HepG2 (cell line): Measurements from ENCODE around the gene ASTN2. TPM values are rescaled to one million over a fixed set of nuclear protein-coding genes. Genes with fewer than 3 reads are reported as not detected.

ENCODE experiments used
- ATAC-seq: fragments of 200-7000 bp; cut with Tn5 transposase; 3 replicates; pipeline ENCODE4 v1.9.1; 2020; ENCODE audit warnings: mild to moderate bottlenecking, moderate library complexity
- BruUV-seq: library from RNA; stranded (reverse); fragments of 400-500 nt; replicated peaks from 2 replicates; lab custom pipeline; 2021; lab: Mats Ljungman, UMichigan
- CTCF ChIA-PET: fragments of 300-600 bp; formaldehyde crosslinking; extraction: SDS; loops from one replicate; lab custom pipeline; 2021; ENCODE audit warnings: low total read pairs, inconsistent platforms, low intra/inter-chr PET ratio; lab: Yijun Ruan, JAX
- POLR2A ChIA-PET: fragments of 350-600 bp; sonication (Branson Sonifier 250); formaldehyde crosslinking; loops from one replicate; lab custom pipeline; 2020; ENCODE audit warnings: antibody characterized with exemption, inconsistent platforms; lab: Yijun Ruan, JAX
- DNase-seq: peaks from one replicate; pipeline ENCODE4 v3.0.0-alpha.2; 2015; ENCODE audit warnings: low spot score
- FAIRE-seq: peaks from 3 replicates; lab custom pipeline; 2011; peaks lifted over from hg19 to GRCh38; lab: Jason Lieb, UNC
- H2AFZ ChIP-seq: one replicate; pipeline ENCODE4 v1.6.1; 2011; ENCODE audit warnings: low read length, inconsistent platforms
- H3K27ac ChIP-seq: fragments of 300-600 bp; 3 replicates; pipeline ENCODE4 v1.8.0; 2011; ENCODE audit warnings: mixed run types, mild to moderate bottlenecking, mixed read lengths, low read length, inconsistent platforms; ENCODE audit not compliant: insufficient read depth; ENCODE audit errors: extremely low read length
- H3K27me3 ChIP-seq, 2 experiments: fragments of 200-600 bp in 1 of 2; 2 replicates in 1 of 2; 3 replicates in 1 of 2; pipeline versions ENCODE4 v1.6.0 to v1.8.0; 2011; ENCODE audit warnings: low read length in 2 of 2, mild to moderate bottlenecking in 2 of 2, moderate library complexity in 2 of 2, inconsistent platforms in 1 of 2; ENCODE audit not compliant: insufficient read depth in 2 of 2, control insufficient read depth in 1 of 2
- H3K36me3 ChIP-seq, 2 experiments: fragments of 200-600 bp in 1 of 2; replicated peaks in 1 of 2; 2 replicates in 1 of 2; 3 replicates in 1 of 2; pipeline versions ENCODE4 v1.5.1 to v1.8.0; 2011; ENCODE audit warnings: low read length in 2 of 2, inconsistent platforms in 1 of 2; ENCODE audit not compliant: insufficient read depth in 2 of 2, control insufficient read depth in 1 of 2
- H3K4me1 ChIP-seq: 2 replicates; pipeline ENCODE4 v1.5.1; 2012; ENCODE audit warnings: low read length, inconsistent platforms; ENCODE audit not compliant: insufficient read depth
- H3K4me2 ChIP-seq: 2 replicates; pipeline ENCODE4 v1.6.0; 2011; ENCODE audit warnings: low read depth, low read length, inconsistent platforms
- H3K4me3 ChIP-seq, 3 experiments: fragments of 200-600 bp in 1 of 3; sonication (generic), shearing (Covaris generic) in 1 of 3; replicated peaks in 1 of 3; 2 replicates each; pipeline ENCODE4 v1.5.1; 2011 to 2016; ENCODE audit warnings: low read length in 3 of 3, inconsistent platforms in 2 of 3, low read depth in 2 of 3, mild to moderate bottlenecking in 2 of 3, control low read depth in 1 of 3, mixed read lengths in 1 of 3; ENCODE audit not compliant: insufficient read depth in 1 of 3
- H3K79me2 ChIP-seq: one replicate; pipeline ENCODE4 v1.6.1; 2011; ENCODE audit warnings: low read length, inconsistent platforms; ENCODE audit not compliant: insufficient read depth
- H3K9ac ChIP-seq: 2 replicates; pipeline ENCODE4 v1.6.0; 2011; ENCODE audit warnings: mild to moderate bottlenecking, low read depth, low read length, inconsistent platforms; ENCODE audit not compliant: insufficient read depth
- H3K9me3 ChIP-seq: 2 replicates; pipeline ENCODE4 v1.5.1; 2012; ENCODE audit warnings: mild to moderate bottlenecking, low read length
- H4K20me1 ChIP-seq: 2 replicates; pipeline ENCODE4 v1.6.0; 2011; ENCODE audit warnings: inconsistent platforms, mild to moderate bottlenecking, low read length, moderate library complexity; ENCODE audit not compliant: insufficient read depth
- ISX ChIP-seq: sonication (generic); formaldehyde crosslinking; conservative IDR thresholded peaks from 2 replicates; pipeline ENCODE4 v1.5.0; 2020; ENCODE audit warnings: missing genetic modification reagents
- SNAPC4 ChIP-seq: sonication (generic); formaldehyde crosslinking; IDR thresholded peaks from 2 replicates; pipeline ENCODE4 v1.4.0; 2020; ENCODE audit warnings: mild to moderate bottlenecking, missing genetic modification reagents
- ZNF460 ChIP-seq: sonication (generic); formaldehyde crosslinking; IDR thresholded peaks from 2 replicates; pipeline ENCODE4 v1.5.1; 2020; ENCODE audit warnings: missing genetic modification reagents, mild to moderate bottlenecking, borderline replicate concordance
- WGBS: methylation state at CpG from one replicate; pipeline ENCODE4 v1.1.6; 2017; ENCODE audit warnings: low lambda C conversion rate; 5-methylcytosine and 5-hydroxymethylcytosine counted together
- in situ Hi-C: cut with HindIII; loops from 2 replicates; pipeline ENCODE4 v1.10.0; 2017; ENCODE audit warnings: low pct_unique_long_range_greater_than_20kb; ENCODE audit not compliant: extremely low pct_ligation_motif_present
- intact Hi-C: fragments of 100-400 bp; cut with micrococcal nuclease; formaldehyde crosslinking; loops from one replicate; pipeline ENCODE4 v1.10.0; 2022; ENCODE audit not compliant: unreplicated experiment
- polyA plus RNA-seq, 8 experiments: library from polyadenylated mRNA; depleted of rRNA in 3 of 8; stranded (reverse) in 7 of 8; unstranded in 1 of 8; fragments of >200 nt; fragmentation: Illumina TruSeq in 4 of 8; extraction: Trizol in 4 of 8; gene quantifications; 2 replicates each; pipeline versions ENCODE4 v1.2.1 to v1.2.3, GENCODE V29; 2011 to 2016; ENCODE audit warnings: low read depth in 4 of 8, missing spikeins in 1 of 8, mixed read lengths in 1 of 8; ENCODE audit not compliant: insufficient read depth in 1 of 8
- total RNA-seq, 5 experiments: library from RNA; depleted of rRNA; stranded (reverse); fragments of >200 nt; fragmentation: Illumina TruSeq; extraction: Trizol; gene quantifications; 2 replicates each; pipeline ENCODE4 v1.2.3, GENCODE V29; 2016; ENCODE audit warnings: low read depth in 1 of 5
- TF ChIP-seq, protein P1 (sequence below): sonication (generic); formaldehyde crosslinking; IDR thresholded peaks from 2 replicates; pipeline ENCODE4 v1.4.0; 2020; ENCODE audit warnings: mild to moderate bottlenecking, missing genetic modification reagents, borderline replicate concordance
- TF ChIP-seq, protein P2 (sequence below): sonication (generic); formaldehyde crosslinking; IDR thresholded peaks from 2 replicates; pipeline ENCODE4 v1.4.0; 2020; ENCODE audit warnings: missing genetic modification reagents, borderline replicate concordance

The ASTN2 gene
- total and polyA plus RNA-seq, 2 of the 13 experiments (the other 11 are each of a cell fraction or from before 2014, with no cell fraction given): 5.2 to 13.5 TPM

DNA sequence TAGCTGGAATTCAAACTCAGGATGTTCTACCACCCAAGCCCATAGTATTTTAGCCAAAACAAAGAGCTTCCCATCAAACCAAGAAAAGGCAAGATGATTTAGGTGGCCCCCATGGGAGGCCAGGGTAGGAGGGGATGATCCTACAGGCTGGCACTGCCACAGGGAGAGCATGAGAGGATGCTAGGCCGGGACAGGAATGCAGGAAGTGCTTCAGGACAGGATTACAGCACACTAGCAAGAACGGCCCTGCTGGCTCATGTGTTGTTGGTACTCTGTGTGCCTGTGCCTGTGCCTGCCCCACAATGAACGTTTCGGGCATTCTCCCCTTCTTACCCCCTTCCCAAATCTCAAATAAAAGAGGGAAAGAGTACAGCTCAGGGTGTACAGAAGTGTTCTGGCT, 838.5 kb downstream of the ASTN2 start (continued):
- TF ChIP-seq, protein P1, sequence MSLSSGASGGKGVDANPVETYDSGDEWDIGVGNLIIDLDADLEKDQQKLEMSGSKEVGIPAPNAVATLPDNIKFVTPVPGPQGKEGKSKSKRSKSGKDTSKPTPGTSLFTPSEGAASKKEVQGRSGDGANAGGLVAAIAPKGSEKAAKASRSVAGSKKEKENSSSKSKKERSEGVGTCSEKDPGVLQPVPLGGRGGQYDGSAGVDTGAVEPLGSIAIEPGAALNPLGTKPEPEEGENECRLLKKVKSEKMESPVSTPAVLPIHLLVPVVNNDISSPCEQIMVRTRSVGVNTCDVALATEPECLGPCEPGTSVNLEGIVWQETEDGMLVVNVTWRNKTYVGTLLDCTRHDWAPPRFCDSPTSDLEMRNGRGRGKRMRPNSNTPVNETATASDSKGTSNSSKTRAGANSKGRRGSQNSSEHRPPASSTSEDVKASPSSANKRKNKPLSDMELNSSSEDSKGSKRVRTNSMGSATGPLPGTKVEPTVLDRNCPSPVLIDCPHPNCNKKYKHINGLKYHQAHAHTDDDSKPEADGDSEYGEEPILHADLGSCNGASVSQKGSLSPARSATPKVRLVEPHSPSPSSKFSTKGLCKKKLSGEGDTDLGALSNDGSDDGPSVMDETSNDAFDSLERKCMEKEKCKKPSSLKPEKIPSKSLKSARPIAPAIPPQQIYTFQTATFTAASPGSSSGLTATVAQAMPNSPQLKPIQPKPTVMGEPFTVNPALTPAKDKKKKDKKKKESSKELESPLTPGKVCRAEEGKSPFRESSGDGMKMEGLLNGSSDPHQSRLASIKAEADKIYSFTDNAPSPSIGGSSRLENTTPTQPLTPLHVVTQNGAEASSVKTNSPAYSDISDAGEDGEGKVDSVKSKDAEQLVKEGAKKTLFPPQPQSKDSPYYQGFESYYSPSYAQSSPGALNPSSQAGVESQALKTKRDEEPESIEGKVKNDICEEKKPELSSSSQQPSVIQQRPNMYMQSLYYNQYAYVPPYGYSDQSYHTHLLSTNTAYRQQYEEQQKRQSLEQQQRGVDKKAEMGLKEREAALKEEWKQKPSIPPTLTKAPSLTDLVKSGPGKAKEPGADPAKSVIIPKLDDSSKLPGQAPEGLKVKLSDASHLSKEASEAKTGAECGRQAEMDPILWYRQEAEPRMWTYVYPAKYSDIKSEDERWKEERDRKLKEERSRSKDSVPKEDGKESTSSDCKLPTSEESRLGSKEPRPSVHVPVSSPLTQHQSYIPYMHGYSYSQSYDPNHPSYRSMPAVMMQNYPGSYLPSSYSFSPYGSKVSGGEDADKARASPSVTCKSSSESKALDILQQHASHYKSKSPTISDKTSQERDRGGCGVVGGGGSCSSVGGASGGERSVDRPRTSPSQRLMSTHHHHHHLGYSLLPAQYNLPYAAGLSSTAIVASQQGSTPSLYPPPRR (CRISPR knock-in tag): no peak

DNA sequence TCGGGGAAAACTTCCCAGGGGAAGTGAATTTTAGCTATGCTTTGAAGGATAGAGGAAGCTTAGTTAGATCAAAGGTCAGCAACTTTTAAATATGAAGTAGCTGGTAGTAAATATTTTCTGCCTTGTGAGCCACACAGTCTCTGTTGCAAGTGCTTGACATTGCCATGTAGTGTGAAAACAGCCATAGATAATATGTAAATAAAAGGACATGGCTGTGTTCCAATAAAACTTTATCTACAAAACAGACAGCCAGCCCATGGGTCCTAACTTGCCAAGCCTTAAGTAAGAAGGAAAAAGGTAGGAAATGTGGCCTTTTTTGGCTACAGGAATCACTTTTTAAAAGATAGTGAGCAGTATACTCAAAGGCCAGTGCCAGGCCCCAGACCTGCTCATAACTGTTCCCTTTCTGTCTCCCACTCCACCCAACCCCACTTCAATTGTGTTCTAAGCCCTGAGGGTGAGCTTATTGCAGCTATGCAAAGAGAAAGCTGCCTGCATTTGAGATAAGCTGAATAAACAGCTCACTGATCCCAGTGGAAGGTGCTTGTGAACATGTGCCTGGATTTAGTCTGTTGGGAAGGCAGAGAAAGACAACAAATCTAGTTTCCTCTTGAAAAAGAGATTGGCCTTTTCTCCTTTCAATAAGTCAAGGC, 840.7 kb downstream of the ASTN2 start:
- FAIRE-seq: peak; percentile 76
- intact Hi-C loops: loop anchor here (1.0 to 5.0 kb wide), 3 partner anchors 87 to 982 kb away; no protein-coding TSS in a partner anchor
- TF ChIP-seq SNAPC4 (CRISPR knock-in tag) (no peak), ISX (CRISPR knock-in tag) (no peak), ZNF460 (CRISPR knock-in tag) (no peak; the same call in 1 of the 2 replicates)
- TF ChIP-seq, protein P2, sequence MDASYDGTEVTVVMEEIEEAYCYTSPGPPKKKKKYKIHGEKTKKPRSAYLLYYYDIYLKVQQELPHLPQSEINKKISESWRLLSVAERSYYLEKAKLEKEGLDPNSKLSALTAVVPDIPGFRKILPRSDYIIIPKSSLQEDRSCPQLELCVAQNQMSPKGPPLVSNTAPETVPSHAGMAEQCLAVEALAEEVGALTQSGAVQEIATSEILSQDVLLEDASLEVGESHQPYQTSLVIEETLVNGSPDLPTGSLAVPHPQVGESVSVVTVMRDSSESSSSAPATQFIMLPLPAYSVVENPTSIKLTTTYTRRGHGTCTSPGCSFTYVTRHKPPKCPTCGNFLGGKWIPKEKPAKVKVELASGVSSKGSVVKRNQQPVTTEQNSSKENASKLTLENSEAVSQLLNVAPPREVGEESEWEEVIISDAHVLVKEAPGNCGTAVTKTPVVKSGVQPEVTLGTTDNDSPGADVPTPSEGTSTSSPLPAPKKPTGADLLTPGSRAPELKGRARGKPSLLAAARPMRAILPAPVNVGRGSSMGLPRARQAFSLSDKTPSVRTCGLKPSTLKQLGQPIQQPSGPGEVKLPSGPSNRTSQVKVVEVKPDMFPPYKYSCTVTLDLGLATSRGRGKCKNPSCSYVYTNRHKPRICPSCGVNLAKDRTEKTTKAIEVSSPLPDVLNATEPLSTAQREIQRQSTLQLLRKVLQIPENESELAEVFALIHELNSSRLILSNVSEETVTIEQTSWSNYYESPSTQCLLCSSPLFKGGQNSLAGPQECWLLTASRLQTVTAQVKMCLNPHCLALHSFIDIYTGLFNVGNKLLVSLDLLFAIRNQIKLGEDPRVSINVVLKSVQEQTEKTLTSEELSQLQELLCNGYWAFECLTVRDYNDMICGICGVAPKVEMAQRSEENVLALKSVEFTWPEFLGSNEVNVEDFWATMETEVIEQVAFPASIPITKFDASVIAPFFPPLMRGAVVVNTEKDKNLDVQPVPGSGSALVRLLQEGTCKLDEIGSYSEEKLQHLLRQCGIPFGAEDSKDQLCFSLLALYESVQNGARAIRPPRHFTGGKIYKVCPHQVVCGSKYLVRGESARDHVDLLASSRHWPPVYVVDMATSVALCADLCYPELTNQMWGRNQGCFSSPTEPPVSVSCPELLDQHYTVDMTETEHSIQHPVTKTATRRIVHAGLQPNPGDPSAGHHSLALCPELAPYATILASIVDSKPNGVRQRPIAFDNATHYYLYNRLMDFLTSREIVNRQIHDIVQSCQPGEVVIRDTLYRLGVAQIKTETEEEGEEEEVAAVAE: no peak

More for the DNA sequence above, 840.7 kb downstream of the ASTN2 start:
- H3K9me3 ChIP-seq: no peaks in the 10 kb centered on the region
- ChIA-PET CTCF (interaction anchor here (2.4 kb wide), 1 partner anchor 424 kb away, joined by 11 read pairs; no protein-coding TSS in a partner anchor), POLR2A (interaction anchor here (1.0 to 1.4 kb wide), 3 partner anchors 27 to 630 kb away, joined by 5 to 10 read pairs (median 8); partner anchors contain the start of gene TRIM32)
- H4K20me1 ChIP-seq: no peaks in the 10 kb centered on the region
- H3K27ac ChIP-seq: peak overlapping the region; percentile 56
- in situ Hi-C loops: loop anchor here (5.0 to 25.0 kb wide), 3 partner anchors 82 to 422 kb away; partner anchors contain the start of gene PAPPA
- no peaks in the 10 kb centered on the region for H3K27me3 ChIP-seq
- DNase-seq (peak; percentile 88), ATAC-seq (peak; percentile 94)
- H3K36me3 ChIP-seq: no peaks in the 10 kb centered on the region; a peak in 1 of 5 replicates
- peak overlapping the region in 1 of 3 experiments; percentile 21; a peak in 2 of 6 replicates for H3K4me3 ChIP-seq
- no peaks in the 10 kb centered on the region for H3K79me2 ChIP-seq
- 5% methylated on average over 1 of the region's 1 CpG for WGBS
- H2AFZ ChIP-seq: no peak overlapping the region
- no TSS peak for BruUV-seq
- peak overlapping the region; percentile 19 for H3K9ac ChIP-seq
- H3K4me1 ChIP-seq: peaks cover 55% of the 10 kb centered on the region
- H3K4me2 ChIP-seq: peak overlapping the region; percentile 69
